GM11168 (cell line): ENCODE results near the gene RPS25.
"Not testable (repeated sequence)": the region's sequence is repeated elsewhere in the genome, so short reads cannot be mapped to it uniquely, and the experiment has no call there.

ENCODE experiments used
- in situ Hi-C: fragments of 300-500 bp; cut with MboI; formaldehyde crosslinking; loops from one replicate; pipeline ENCODE4 v1.12.0; 2022; ENCODE audit warnings: low sequenced_read_pairs; ENCODE audit not compliant: unreplicated experiment

RPS25 gene

GRCh38 chr11:118975771-118976709 lies 42.1 kb downstream of the RPS25 start:
- in situ Hi-C loops = no loop called here

- in situ Hi-C loops = no loop called here
Observed at GRCh38 chr11:118973985-118974384, 44.2 kb downstream of the RPS25 start.

- in situ Hi-C loops = no loop called here
Observed at GRCh38 chr11:118971646-118972045, 46.5 kb downstream of the RPS25 start, which contains the start of gene FOXR1. TSS of gene FOXR1 (plus strand) at chr11:118971761. CDS start at chr11:118971932, 171 bp downstream.

GRCh38 chr11:118969508-118969907 lies 48.6 kb downstream of the RPS25 start:
- in situ Hi-C loops = not testable (repeated sequence)
